Osteoblast (primary cell): ENCODE data around the gene HPCAL1. TPM values are rescaled to one million over a fixed set of nuclear protein-coding genes. Genes with fewer than 3 reads are reported as not detected.

Experiments
- DNase-seq: peaks from one replicate; pipeline ENCODE4 v3.0.0; 2011; ENCODE audit warnings: low spot score, mixed read lengths; ENCODE audit not compliant: insufficient read length; ENCODE audit errors: missing footprints
- H2AFZ ChIP-seq: 2 replicates; pipeline ENCODE4 v1.6.0; 2011; ENCODE audit warnings: mild to moderate bottlenecking, low read length
- H3K27ac ChIP-seq: 2 replicates; pipeline ENCODE4 v1.5.1; 2011; ENCODE audit warnings: mild to moderate bottlenecking, low read depth, low read length, moderate library complexity
- H3K27me3 ChIP-seq: 2 replicates; pipeline ENCODE4 v1.6.0; 2012; ENCODE audit warnings: mild to moderate bottlenecking, control low read depth, inconsistent platforms, low read length, moderate library complexity; ENCODE audit not compliant: insufficient read depth
- H3K36me3 ChIP-seq: 2 replicates; pipeline ENCODE4 v1.5.1; 2011; ENCODE audit warnings: mild to moderate bottlenecking, low read length, control low read depth, moderate library complexity; ENCODE audit not compliant: insufficient read depth
- H3K4me1 ChIP-seq: 2 replicates; pipeline ENCODE4 v1.5.1; 2011; ENCODE audit warnings: mild to moderate bottlenecking, low read length, control low read depth, moderate library complexity; ENCODE audit not compliant: insufficient read depth
- H3K4me2 ChIP-seq: 2 replicates; pipeline ENCODE4 v1.6.0; 2011; ENCODE audit warnings: mild to moderate bottlenecking, low read length; ENCODE audit not compliant: insufficient read depth
- H3K4me3 ChIP-seq: fragments of 200-600 bp; sonication (generic); 3 replicates; pipeline ENCODE4 v1.5.1; 2012; ENCODE audit warnings: mild to moderate bottlenecking, low read length, inconsistent platforms; ENCODE audit not compliant: insufficient read depth
- H3K79me2 ChIP-seq: 2 replicates; pipeline ENCODE4 v1.6.0; 2012; ENCODE audit warnings: mild to moderate bottlenecking, low read length, control low read depth, inconsistent platforms; ENCODE audit not compliant: insufficient read depth
- H3K9me3 ChIP-seq: 2 replicates; pipeline ENCODE4 v1.5.1; 2011; ENCODE audit warnings: low read depth, low read length, control low read depth
- H4K20me1 ChIP-seq: 2 replicates; pipeline ENCODE4 v1.6.0; 2012; ENCODE audit warnings: mild to moderate bottlenecking, low read length, control low read depth; ENCODE audit not compliant: insufficient read depth
- total RNA-seq: library from RNA; depleted of rRNA; stranded (reverse); fragments of >200 nt; gene quantifications from 2 replicates; pipeline ENCODE4 v1.2.3, GENCODE V29; 2012
- TF ChIP-seq, protein P1 (sequence below): IDR thresholded peaks from 2 replicates; pipeline ENCODE4 v1.5.1; 2011; ENCODE audit warnings: mild to moderate bottlenecking, low read depth, low read length, moderate library complexity; ENCODE audit errors: extremely low read depth

The HPCAL1 gene
- total RNA-seq, 1 donor = 57.2 TPM

- no peak overlapping the region for H2AFZ ChIP-seq
- no peak for DNase-seq
Observed at GRCh38 chr2:10342245-10342951, 39.7 kb downstream of the HPCAL1 start.

DNA sequence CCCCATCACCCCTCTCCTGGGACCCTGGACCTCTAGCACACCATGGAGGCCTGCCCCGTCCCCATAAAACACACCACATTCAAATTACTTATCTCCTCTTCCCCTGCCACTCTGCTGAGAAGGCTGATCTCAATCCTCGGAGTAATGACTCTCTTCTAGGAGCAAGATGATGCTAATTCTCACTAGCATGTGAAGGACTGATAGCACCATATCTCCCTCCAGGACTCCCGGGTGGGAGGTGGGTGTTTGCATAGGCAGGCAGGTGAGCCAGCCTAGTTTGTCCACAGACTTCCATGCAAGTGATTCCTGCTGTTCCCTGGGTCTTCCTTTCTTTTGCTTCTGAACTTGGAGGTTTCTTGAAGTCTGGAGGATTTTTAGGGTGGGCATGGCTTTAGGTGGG is 40.5 kb downstream of the HPCAL1 start:
- Histone ChIP-seq H4K20me1 (peaks cover 64% of the 10 kb centered on the region), H3K4me3 (no peak overlapping the region), H3K4me2 (no peak overlapping the region), H3K9me3 (no peaks in the 10 kb centered on the region), H2AFZ (no peak overlapping the region), H3K27ac (no peak overlapping the region), H3K36me3 (peaks cover 3% of the 10 kb centered on the region), H3K27me3 (no peaks in the 10 kb centered on the region), H3K4me1 (peaks cover 9% of the 10 kb centered on the region), H3K79me2 (peaks cover 95% of the 10 kb centered on the region)
- TF ChIP-seq, protein P1, sequence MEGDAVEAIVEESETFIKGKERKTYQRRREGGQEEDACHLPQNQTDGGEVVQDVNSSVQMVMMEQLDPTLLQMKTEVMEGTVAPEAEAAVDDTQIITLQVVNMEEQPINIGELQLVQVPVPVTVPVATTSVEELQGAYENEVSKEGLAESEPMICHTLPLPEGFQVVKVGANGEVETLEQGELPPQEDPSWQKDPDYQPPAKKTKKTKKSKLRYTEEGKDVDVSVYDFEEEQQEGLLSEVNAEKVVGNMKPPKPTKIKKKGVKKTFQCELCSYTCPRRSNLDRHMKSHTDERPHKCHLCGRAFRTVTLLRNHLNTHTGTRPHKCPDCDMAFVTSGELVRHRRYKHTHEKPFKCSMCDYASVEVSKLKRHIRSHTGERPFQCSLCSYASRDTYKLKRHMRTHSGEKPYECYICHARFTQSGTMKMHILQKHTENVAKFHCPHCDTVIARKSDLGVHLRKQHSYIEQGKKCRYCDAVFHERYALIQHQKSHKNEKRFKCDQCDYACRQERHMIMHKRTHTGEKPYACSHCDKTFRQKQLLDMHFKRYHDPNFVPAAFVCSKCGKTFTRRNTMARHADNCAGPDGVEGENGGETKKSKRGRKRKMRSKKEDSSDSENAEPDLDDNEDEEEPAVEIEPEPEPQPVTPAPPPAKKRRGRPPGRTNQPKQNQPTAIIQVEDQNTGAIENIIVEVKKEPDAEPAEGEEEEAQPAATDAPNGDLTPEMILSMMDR = no peak
- DNase-seq = no peak

More at GRCh38 chr2:10342245-10342951, 39.7 kb downstream of the HPCAL1 start:
- Histone ChIP-seq H3K4me2 (no peak overlapping the region), H3K4me1 (peaks cover 5% of the 10 kb centered on the region), H3K27ac (no peak overlapping the region), H3K79me2 (peaks cover 96% of the 10 kb centered on the region), H3K9me3 (no peaks in the 10 kb centered on the region), H4K20me1 (peaks cover 66% of the 10 kb centered on the region), H3K4me3 (no peak overlapping the region), H3K27me3 (no peaks in the 10 kb centered on the region), H3K36me3 (peaks cover 3% of the 10 kb centered on the region)
- TF ChIP-seq, protein P1 = no peak

- no peak overlapping the region for H3K4me3 ChIP-seq
- no peak for DNase-seq
- H3K9me3 ChIP-seq = no peaks in the 10 kb centered on the region
- H3K4me2 ChIP-seq = no peak overlapping the region
- TF ChIP-seq, protein P1 = no peak
- peaks cover 94% of the 10 kb centered on the region for H3K79me2 ChIP-seq
- H4K20me1 ChIP-seq = peaks cover 59% of the 10 kb centered on the region
- H2AFZ ChIP-seq = no peak overlapping the region
- H3K27me3 ChIP-seq = no peaks in the 10 kb centered on the region
- H3K27ac ChIP-seq = no peak overlapping the region
- H3K36me3 ChIP-seq = peaks cover 3% of the 10 kb centered on the region
- peaks cover 9% of the 10 kb centered on the region for H3K4me1 ChIP-seq
Observed at GRCh38 chr2:10343658-10344057, 41.0 kb downstream of the HPCAL1 start.

DNA sequence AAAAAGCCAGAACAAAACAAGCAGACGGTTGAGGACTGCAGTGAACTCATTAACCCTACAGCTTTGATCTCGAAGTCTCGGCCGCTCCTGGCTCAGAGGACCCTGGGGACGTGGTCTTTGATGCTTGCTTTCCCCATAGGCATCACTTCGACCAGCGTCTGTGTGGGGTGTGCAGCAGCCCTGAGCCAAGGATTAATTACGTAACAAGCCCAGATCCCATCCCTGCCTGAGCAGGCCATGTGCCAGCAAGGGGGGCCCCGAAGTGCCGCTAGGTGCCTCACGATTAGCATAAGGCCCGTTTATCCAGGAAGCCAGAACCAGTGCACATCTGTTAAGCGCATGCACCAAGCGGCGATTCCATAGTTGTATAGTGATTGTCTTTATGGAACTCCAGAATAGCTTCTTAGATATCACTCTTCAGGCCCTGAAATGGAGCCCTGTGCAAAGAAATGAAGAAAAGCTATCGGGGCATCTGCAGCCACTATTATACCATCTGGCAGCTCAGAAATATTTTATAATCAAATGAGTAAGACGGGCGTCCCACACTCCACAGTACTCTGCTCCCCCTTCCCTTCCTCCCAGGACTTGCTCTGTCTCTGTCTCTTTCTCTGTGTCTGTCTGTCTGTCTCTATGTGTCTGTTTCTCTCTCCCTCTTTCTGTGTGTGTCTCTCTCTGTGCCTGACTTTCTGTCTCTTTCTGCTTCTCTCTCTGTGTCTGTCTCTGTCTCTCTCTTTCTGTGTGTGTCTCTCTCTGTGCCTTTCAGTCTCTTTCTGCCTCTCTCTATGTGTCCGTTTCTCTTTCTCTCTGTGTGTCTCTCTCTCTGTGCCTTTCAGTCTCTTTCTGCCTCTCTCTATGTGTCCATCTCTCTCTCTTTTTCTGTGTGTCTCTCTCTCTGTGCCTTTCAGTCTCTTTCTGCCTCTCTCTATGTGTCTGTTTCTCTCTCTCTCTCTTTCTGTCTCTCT is 41.7 kb downstream of the HPCAL1 start:
- Histone ChIP-seq H3K4me1 (peaks cover 9% of the 10 kb centered on the region), H3K4me2 (no peak overlapping the region), H3K36me3 (peaks cover 3% of the 10 kb centered on the region), H3K27me3 (no peaks in the 10 kb centered on the region), H3K4me3 (no peak overlapping the region), H3K9me3 (no peaks in the 10 kb centered on the region), H4K20me1 (peaks cover 57% of the 10 kb centered on the region), H2AFZ (no peak overlapping the region), H3K27ac (no peak overlapping the region), H3K79me2 (peaks cover 97% of the 10 kb centered on the region)
- DNase-seq = no peak
- TF ChIP-seq, protein P1 = no peak
